GM18499 (cell line): Measurements from ENCODE around the gene LGALS8.

Experiments
- ATAC-seq: cut with Tn5 transposase; IDR thresholded peaks from one replicate; pipeline ENCODE4 v1.9.1; 2021; ENCODE audit warnings: moderate number of reproducible peaks; ENCODE audit not compliant: insufficient read depth, unreplicated experiment

Gene LGALS8

DNA sequence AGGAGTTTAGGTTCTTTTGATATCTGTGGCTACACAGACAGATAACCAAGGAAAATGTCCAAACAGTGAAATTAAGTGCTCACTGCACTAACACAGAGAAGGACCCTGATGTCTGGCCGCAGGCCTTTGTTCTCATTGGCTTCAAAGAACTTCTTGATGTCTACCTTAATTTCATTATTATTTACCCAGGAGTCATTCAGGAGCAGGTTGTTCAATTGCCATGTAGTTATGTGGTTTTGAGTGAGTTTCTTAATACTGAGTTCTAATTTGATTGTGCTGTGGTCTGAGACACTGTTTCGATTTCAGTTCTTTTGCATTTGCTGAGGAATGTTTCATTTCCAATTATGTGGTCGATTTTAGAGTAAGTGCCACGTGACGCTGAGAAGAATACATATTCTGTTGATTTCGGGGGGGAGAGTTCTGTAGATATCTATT is 15.2 kb upstream of the LGALS8 start:
- ATAC-seq, result no peak

- no peak for ATAC-seq
These were observed 14.6 kb upstream of the LGALS8 start for GRCh38 chr1:236509203-236509602.

DNA sequence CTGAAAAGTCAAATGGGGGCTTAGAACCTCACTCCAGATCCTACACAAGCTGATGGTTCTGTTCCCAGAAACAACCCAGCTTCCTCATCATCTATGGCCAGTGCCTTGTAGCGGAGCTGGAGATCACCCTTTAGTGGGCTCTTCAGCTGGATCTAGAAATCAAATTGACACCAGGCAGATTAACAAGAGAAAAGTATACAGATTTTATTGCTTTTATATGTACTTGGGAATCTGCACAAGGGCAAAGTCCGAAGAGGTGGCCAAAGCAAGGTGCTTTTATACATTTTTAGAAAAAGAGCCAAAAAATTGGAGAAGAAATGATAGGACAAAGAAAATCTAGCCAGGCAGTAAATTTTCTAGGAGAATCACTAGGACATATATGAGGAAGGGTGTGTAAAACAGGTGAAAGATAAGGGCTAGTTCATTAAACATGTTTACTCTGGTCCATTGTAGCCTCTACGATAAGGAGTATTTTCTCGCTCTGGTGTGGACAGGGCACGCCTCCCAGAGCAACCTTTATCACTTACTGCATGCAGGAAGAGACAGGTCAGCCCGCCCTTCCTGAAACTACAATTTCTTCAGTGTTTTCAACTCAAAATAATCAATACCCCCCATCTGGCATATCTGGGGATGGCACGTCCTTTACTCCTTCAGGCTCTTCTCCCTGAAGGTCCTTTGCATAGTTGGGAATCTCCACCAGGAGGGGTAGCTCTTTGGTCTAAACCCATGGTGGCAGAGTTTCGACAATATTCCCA is 14.0 kb upstream of the LGALS8 start:
- ATAC-seq, result no peak

DNA sequence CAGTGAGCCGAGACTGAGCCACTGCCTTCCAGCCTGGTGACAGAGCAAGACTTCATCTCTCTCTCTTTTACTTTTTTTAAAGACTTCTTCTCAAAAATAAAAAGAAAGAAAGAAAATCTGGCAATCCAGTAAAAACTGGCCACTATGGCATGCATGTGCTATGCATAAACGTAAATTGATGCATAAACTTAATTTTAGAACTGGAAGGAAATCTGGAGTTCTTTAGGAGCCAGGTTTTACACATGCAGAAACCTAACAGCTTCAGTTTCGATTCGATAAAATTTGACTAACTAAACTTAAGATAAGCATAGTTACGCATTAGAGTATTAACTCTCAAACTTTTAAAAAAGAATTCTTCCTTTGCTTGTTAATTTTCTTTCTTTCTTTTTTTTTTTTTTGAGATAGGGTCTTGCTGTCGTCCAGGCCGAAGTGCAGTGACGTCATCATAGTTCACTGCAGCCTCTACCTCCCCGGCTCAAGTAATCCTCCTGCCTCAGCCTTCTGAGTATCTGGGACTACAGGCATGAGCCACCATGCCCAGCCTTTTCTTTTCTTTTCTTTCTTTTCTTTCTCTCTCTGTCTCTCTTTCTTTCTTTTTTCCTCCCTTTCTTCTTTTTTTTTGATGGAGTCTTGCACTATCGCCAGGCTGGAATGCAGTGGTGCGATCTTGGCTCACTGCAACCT is 11.9 kb upstream of the LGALS8 start:
- no peak for ATAC-seq

DNA sequence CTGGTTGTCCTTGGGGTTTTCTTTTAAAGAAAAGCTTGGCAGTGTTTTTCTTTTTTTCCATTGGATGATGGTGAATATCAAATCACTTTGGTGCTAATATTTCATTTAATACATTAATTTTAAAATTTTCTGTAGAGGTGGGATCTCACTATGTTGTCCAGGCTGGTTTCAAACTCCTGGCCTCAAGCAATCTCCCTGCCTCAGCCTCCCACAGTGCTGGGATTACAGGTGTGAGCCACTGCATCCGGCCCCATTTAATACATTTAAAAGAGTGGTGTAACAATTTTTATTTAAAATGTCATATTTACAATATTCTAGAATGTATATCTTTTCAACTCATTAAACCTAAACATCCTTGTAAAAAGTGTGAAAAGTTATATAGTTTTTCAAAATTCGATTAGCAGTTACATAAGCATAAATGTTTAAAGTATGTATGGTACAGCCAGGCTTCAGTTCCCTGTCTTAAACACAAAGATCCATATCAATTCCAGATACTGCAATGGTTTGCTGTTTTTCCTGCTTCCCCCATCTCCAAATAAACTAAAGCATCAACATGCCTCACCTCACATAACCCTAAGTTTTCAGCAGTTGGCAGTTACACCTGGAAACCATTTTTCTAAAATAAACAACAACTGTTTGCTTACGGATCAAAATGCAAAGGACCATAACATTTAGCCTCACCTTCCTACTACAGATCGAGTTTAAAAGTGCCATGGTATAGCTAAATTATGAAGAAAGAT is 8.9 kb upstream of the LGALS8 start:
- no peak for ATAC-seq

DNA sequence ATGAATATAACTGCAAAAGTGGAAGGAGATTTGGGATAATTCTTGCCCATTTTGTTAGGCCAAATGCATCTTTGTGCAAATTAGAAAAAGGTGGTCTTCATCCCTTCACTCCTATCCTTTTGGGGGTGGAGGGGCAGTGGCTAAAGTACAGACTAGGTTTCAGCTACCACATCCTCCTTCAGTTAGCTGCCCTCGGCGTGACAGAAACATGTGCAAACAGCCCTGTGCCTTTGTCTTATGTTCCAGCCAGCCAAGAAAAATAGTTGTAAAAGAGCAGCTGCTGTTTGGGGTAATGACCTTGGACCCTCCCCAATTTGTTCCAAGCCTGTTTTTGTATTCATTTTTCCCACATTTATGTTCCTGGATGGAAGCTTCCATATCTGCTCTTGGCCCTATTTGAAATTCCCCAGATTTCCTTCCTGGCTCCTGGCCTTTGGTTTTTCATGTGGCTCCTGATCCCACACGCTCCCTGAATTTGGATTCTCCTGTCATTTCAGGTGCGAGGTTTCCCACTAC is 8.3 kb upstream of the LGALS8 start:
- no peak for ATAC-seq

DNA sequence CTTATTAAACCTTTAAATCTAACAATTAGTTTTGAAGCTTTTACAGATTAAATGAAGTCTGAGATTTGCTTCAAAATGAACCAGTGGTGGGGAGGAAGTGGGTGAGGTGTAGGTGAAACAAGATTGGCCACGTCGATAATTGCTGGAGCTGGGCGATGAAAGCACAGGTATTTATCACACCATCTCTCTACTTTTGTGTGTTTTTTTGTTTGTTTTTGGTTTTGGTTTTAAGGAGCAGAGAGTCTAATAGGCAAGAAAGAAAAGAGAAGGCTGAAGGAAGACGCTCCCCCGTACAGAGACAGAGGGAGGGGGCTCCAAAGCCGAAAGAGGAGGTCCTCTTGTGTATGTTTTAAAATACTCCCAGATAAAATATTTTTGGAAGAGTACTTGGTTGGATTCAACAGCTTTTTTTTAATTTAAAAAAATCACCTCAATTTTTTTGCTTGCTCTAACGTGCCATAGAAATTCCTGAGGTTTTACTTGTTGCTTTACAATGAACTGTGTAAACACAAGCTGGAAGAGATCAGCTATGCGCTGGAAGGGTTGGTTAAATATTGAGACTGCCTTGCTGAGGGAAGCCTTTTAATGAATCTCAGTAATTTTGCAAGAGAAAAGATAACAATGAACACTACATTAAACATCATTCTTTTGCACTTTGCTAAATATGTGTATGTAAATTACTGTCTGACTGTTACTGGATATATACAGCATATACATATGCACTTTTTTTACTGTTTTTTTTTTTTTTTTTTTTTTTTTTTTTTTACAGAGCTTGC is 6.7 kb upstream of the LGALS8 start:
- no peak for ATAC-seq

DNA sequence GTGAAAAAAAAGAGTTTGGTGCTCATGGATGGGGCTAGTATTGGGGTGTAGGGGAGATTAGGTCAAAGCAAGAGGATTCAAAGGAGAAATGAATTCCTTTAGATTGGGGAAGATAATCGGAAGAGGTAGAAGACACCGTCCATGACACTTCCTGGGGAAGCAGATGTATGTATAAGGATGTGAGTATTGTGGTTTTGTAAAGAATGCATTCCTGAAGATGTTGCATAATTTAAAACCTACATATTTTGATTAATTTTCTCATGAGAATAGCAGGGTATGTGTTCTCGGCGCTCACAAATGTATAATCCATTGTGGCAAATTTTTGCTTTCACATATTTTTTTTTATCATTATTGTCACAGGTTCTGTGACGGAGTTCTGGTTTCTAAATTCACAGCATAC is 5.5 kb upstream of the LGALS8 start:
- ATAC-seq, result no peak

DNA sequence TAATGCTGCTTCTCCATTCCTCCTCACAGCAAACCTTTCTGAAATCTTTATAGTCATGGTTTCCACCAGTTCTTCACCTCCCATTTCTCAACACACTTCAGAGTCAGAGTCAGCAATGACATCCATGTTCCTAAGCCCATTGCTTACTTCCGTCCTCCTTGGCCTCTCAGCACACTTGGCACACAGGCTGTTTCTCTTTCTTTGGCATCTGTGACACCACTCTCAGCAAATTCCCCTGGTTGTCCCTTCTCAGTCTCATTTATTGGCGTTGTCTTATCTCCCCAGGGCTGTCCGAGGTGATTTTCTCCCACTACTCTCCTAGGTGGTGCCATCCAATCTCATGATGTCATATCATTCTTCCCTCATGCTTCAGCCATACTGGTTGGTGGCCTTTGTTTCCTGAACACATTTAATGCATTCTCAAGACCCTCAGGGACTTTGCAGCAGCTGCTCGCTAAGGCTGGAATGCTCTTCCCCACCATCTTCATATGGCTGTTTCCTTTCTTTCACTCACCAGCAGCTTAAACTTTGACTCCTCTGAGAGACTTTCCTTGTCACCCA is 3.3 kb upstream of the LGALS8 start:
- no peak for ATAC-seq

GRCh38 chr1:236522937-236523703 is 662 bp upstream of the LGALS8 start:
- ATAC-seq, result no peak

- peak; percentile 87 for ATAC-seq
These were observed 536 bp downstream of the LGALS8 start for GRCh38 chr1:236524142-236524894.

GRCh38 chr1:236524895-236525184 is 1.1 kb downstream of the LGALS8 start:
- no peak for ATAC-seq

- ATAC-seq, result no peak
These were observed 2.3 kb downstream of the LGALS8 start for GRCh38 chr1:236526079-236526478.

DNA sequence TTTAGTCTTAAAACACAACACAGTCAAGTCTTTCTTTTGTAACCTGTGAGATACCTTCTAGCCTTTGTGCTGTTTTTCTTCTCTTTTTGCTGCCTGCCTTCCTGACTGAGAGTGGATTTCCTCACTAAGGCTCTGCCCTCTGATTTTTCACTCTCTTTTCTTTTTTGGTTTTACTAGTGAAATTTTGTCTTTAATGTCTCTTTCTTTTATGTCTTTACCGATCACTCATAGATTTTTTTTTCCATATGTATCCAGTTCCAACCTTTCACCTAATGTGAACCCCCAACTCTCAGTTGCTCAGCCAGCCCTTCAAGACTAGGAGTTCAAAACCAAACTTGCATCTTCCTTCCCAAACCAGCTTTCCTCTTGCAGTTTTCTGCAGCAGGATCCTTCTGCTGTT is 6.5 kb downstream of the LGALS8 start:
- no peak for ATAC-seq

GRCh38 chr1:236530959-236531358 is 7.2 kb downstream of the LGALS8 start:
- ATAC-seq, result no peak

- ATAC-seq, result no peak
These were observed 9.1 kb downstream of the LGALS8 start for GRCh38 chr1:236532850-236533249.

- no peak for ATAC-seq
These were observed 10.4 kb downstream of the LGALS8 start for GRCh38 chr1:236534151-236534651.

- no peak for ATAC-seq
These were observed 11.4 kb downstream of the LGALS8 start for GRCh38 chr1:236535190-236535589.
